ENCODE data around the gene FUT6.
"Not testable (repeated sequence)": the region's sequence is repeated elsewhere in the genome, so short reads cannot be mapped to it uniquely, and the experiment has no call there.

FUT6 gene

DNA sequence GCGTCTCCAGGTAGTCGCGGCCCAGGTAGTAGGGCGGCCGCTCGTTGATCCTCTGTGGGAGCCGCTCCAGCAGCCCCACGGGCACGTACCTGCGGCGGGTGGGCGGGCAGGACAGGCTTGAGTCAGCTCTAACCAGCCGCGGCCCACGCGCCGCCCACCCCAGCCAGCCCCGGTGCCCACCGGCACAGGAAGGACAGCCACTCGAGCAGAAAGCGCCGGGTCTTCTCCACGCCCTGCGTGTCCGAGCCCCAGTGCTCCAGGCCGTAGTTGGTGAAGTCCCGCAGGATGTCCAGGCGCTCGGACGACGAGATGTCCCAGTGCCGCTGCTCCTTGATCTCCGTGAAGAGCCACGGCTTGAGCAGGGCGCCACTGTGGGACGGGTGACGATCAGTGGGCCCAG, 54.1 kb downstream of the FUT6 start:
- no peak for DNase-seq (ENCODE audit: low read depth in 2 of 2)

GRCh38 chr19:5784581-5785147, 54.8 kb downstream of the FUT6 start, which contains the start of gene PRR22:
PRR22 (minus strand) TSS chr19:5784746; CDS start chr19:5784660, 86 bp downstream.
- no peak for DNase-seq (ENCODE audit: low read depth in 2 of 2)

DNA sequence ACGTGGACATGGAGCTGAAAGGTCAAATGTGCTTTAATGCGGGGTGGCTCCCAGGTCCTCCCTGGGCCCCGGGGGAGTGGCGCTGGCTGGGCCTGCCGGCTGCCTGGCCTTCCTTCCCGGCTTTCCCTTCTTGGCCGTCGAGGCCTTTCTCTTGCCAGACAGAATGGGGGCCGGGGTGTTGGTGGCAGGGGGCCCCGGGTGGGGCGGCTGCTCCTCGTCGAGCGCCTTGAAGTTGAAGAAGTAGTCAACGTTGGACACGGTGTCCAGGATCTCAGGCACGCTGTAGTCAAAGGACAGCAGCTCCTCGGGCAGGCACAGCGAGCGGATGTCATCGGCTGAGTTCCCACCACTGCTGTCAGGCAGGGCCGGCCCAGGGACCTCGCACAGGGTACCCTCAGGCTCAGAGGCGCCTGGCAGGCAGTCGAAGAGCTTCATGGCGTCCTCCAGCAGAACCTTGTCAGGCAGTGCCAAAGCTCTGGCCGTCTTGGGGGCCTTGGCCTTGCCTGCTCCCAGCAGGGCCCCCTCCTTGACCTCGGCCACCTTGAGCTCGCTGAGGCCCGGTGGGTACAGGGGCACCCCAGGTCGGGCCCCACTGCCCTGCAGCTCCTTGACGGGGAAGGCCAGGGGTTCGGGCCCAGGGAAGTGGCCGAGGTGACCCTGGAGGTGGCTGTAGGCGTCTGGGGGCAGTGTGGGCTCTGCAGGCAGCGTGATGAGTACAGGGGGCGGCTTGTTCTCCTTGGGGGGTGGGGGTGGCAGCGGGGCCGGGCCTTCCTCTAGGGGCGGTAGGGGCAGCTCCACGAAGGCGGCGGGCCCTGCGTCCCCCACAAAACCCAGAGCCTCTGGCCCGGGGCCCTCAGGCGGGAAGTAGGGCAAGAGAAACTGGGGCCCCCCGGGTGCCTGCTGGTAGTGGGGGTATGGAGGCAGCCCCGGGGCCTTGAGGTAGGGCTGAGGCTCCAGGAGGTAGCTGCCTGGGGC, 56.3 kb downstream of the FUT6 start:
- no peak for DNase-seq (ENCODE audit: low read depth in 2 of 2)

GRCh38 chr19:5782322-5782721, 57.2 kb downstream of the FUT6 start:
- no peak for DNase-seq (ENCODE audit: low read depth in 2 of 2)

- DNase-seq (ENCODE audit: low read depth in 2 of 2): not testable (repeated sequence)
Measured at GRCh38 chr19:5780916-5781315, 58.6 kb downstream of the FUT6 start.
